Adrenal gland (tissue), 5 donors: ENCODE results near the gene KCTD11.

Experiments
- CTCF ChIP-seq, 6 experiments: fragments of 450-650 bp in 4 of 6; fragments of 200-600 bp in 2 of 6; sonication (generic) in 1 of 6; IDR thresholded peaks; 1 replicate in 5 of 6; 2 replicates in 1 of 6; pipeline versions ENCODE4 v1.5.1 to v1.8.0; 2016 to 2021; ENCODE audit warnings: antibody characterized with exemption in 6 of 6, mild to moderate bottlenecking in 2 of 6, moderate library complexity in 1 of 6
- POLR2A ChIP-seq, 2 donors: fragments of 450-650 bp; IDR thresholded peaks; one replicate each; pipeline ENCODE4 v1.6.1; 2017; ENCODE audit warnings: antibody characterized with exemption in 2 of 2, mild to moderate bottlenecking in 2 of 2, moderate library complexity in 1 of 2
- donor health status: DM: no; HTN: no; CAD: no.

GRCh38 chr17:7314719-7315569 lies 37.0 kb upstream of the KCTD11 start, which contains the start of gene GPS2:
- TF ChIP-seq CTCF (IDR thresholded peaks at IDR 0.05), result peak in 1 of 6 experiments; percentile 1
- TF ChIP-seq POLR2A (IDR thresholded peaks at IDR 0.05), result peak; percentile 78 to 85
